Ascending aorta (tissue), 2 donors: ENCODE measurements around the gene GSAP. TPM values are rescaled to one million over a fixed set of nuclear protein-coding genes. Genes with fewer than 3 reads are reported as not detected.
"Not testable (repeated sequence)": the region's sequence is repeated elsewhere in the genome, so short reads cannot be mapped to it uniquely, and the experiment has no call there.

Experiments used
- DNase-seq, 2 donors: peaks; one replicate each; pipeline ENCODE4 v3.0.0-alpha.2; 2019; ENCODE audit warnings: low spot score in 2 of 2
- H3K27ac ChIP-seq, 2 donors: fragments of 200-600 bp; sonication (generic); one replicate each; pipeline ENCODE4 v1.5.1; 2016 to 2017; ENCODE audit warnings: mild to moderate bottlenecking in 1 of 2
- H3K27me3 ChIP-seq: fragments of 200-600 bp; sonication (generic); one replicate; pipeline ENCODE4 v1.5.1; 2017
- H3K36me3 ChIP-seq, 2 donors: fragments of 200-600 bp; sonication (generic); one replicate each; pipeline ENCODE4 v1.5.1; 2016
- H3K4me1 ChIP-seq, 2 donors: fragments of 200-600 bp; sonication (generic); one replicate each; pipeline ENCODE4 v1.5.1; 2016 to 2017; ENCODE audit warnings: mild to moderate bottlenecking in 1 of 2
- H3K4me3 ChIP-seq, 2 donors: fragments of 200-600 bp; sonication (generic); one replicate each; pipeline ENCODE4 v1.5.1; 2016 to 2017; ENCODE audit warnings: mild to moderate bottlenecking in 1 of 2
- H3K9me3 ChIP-seq, 2 donors: fragments of 200-600 bp; sonication (generic); one replicate each; pipeline ENCODE4 v1.5.1; 2016
- CTCF ChIP-seq, 3 experiments: fragments of 200-600 bp in 2 of 3; fragments of 450-650 bp in 1 of 3; sonication (generic) in 2 of 3; IDR thresholded peaks; one replicate each; pipeline ENCODE4 v1.5.1; 2016 to 2019; ENCODE audit warnings: antibody characterized with exemption in 3 of 3, mild to moderate bottlenecking in 1 of 3, moderate library complexity in 1 of 3
- intact Hi-C: fragments of 100-400 bp; cut with DNase I; formaldehyde crosslinking; loops from one replicate; pipeline ENCODE4 v1.15.1; 2023
- total RNA-seq: library from RNA; depleted of rRNA; stranded (reverse); fragments of >200 nt; gene quantifications from one replicate; pipeline ENCODE4 v1.1.0, GENCODE V29; 2016

The GSAP gene
- total RNA-seq = 10.9 TPM

GRCh38 chr7:77415823-77416620, at the start of gene GSAP:
GSAP (minus strand) TSS chr7:77416349; CDS start chr7:77416321, 28 bp downstream.
- peak within 1 kb of the TSS; percentile 70 to 72 for H3K27ac ChIP-seq

DNA sequence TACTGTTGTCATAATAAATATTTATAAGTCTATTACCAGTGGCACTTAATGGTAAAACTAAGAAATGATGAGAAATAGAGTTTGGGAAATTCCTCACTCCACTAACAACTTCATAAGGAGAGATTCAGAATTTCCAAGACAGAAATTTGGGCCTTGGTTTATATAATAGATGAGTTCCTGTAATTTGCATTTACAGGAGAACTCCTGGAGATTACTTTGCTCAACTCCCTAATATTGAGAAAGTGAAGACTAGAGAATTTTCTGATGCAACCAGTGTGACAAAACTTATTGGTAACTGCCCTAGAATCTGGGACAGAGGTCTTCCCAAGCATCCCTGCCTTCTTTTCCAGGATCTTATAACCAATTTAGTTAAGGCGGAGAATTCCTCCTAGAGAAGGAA, 49.1 kb upstream of the GSAP start:
- no peaks in the 10 kb centered on the region for H3K36me3 ChIP-seq
- no peak overlapping the region for H3K27ac ChIP-seq
- no peak for DNase-seq
- intact Hi-C loops = no loop called here
- H3K4me3 ChIP-seq = no peak overlapping the region
- H3K4me1 ChIP-seq = no peaks in the 10 kb centered on the region
- no peaks in the 10 kb centered on the region for H3K27me3 ChIP-seq
- no peaks in the 10 kb centered on the region for H3K9me3 ChIP-seq
- TF ChIP-seq CTCF (IDR thresholded peaks at IDR 0.05) = no peak

More at GRCh38 chr7:77415823-77416620, at the start of gene GSAP:
- no peaks in the 10 kb centered on the region for H3K36me3 ChIP-seq
- intact Hi-C loops = no loop called here
- H3K27me3 ChIP-seq = no peaks in the 10 kb centered on the region
- H3K4me1 ChIP-seq = peaks cover 0 to 2% of the 10 kb centered on the region in 2 donors
- H3K4me3 ChIP-seq = peak within 1 kb of the TSS; percentile 71 to 96
- no peaks in the 10 kb centered on the region for H3K9me3 ChIP-seq
- peak in 1 of 2 donors; percentile 72 for DNase-seq
- TF ChIP-seq CTCF (IDR thresholded peaks at IDR 0.05) = no peak

- Histone ChIP-seq H3K36me3 (no peaks in the 10 kb centered on the region), H3K27me3 (no peaks in the 10 kb centered on the region), H3K4me3 (no peak overlapping the region), H3K9me3 (no peaks in the 10 kb centered on the region), H3K4me1 (no peaks in the 10 kb centered on the region), H3K27ac (no peak overlapping the region)
- DNase-seq = no peak
- no peak for TF ChIP-seq CTCF (IDR thresholded peaks at IDR 0.05)
- intact Hi-C loops = no loop called here
Measured at GRCh38 chr7:77464589-77464988, 48.4 kb upstream of the GSAP start.

DNA sequence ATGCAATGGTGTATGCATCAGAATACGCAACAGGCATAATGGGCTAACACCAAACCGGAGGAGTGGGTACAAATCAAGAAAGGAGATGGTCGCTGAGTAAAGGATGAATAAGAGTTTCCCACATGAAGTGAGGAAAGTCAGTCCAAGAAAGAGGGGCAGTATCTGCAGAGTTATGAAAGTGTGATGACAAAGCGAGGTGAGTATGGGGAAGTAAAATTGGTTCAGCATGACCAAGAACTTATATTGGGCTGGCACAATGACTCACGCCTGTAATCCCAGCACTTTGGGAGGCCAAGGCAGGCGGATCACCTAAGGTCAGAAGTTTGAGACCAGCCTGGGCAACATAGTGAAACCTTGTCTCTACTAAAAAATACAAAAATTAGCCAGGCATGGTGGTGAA, 47.5 kb upstream of the GSAP start:
- H3K27me3 ChIP-seq, H3K36me3 ChIP-seq, DNase-seq, H3K27ac ChIP-seq, intact Hi-C loops, H3K9me3 ChIP-seq, H3K4me1 ChIP-seq, H3K4me3 ChIP-seq: not testable (repeated sequence)

- no peak for DNase-seq
- no peaks in the 10 kb centered on the region for H3K36me3 ChIP-seq
- no peak overlapping the region for H3K27ac ChIP-seq
- H3K4me3 ChIP-seq = no peak overlapping the region
- no peak for TF ChIP-seq CTCF (IDR thresholded peaks at IDR 0.05)
- intact Hi-C loops = no loop called here
- H3K27me3 ChIP-seq = no peaks in the 10 kb centered on the region
- no peaks in the 10 kb centered on the region for H3K4me1 ChIP-seq
- H3K9me3 ChIP-seq = no peaks in the 10 kb centered on the region
Measured at GRCh38 chr7:77461842-77462241, 45.7 kb upstream of the GSAP start.

DNA sequence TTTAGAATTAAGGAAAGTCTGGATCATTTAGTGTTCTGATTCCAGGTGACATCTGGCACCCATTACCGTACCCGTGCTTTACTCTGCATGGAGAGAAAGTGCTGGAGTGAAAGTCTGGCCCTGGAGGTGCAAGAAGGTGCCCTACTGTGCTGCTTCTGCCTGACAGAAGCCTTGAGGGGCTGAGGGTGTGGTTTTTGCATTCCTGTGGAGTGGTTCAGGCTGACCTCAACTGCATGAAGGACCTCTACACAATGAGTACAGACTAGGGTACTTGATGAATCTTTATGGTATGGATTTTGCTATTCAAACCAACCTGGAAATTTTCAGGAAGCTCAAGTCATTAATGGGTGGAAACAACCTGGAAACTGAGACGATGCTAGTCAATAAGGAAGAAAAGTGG, 45.1 kb upstream of the GSAP start:
- H3K36me3 ChIP-seq = no peaks in the 10 kb centered on the region
- intact Hi-C loops = no loop called here
- no peak for TF ChIP-seq CTCF (IDR thresholded peaks at IDR 0.05)

More for the DNA sequence above, 45.1 kb upstream of the GSAP start:
- DNase-seq = no peak
- H3K27me3 ChIP-seq = no peaks in the 10 kb centered on the region
- H3K27ac ChIP-seq = no peak overlapping the region
- H3K4me3 ChIP-seq = no peak overlapping the region
- H3K9me3 ChIP-seq = no peaks in the 10 kb centered on the region
- no peaks in the 10 kb centered on the region for H3K4me1 ChIP-seq
